Sigmoid colon (tissue), 7 donors: ENCODE data around the gene PCBP1. TPM values are rescaled to one million over a fixed set of nuclear protein-coding genes. Genes with fewer than 3 reads are reported as not detected.
A peak's percentile ranks its signal among the peaks of the same experiment; 100 is the strongest.

Experiments
- DNase-seq: peaks from one replicate; pipeline ENCODE4 v3.0.0-alpha.2; 2019
- H3K27ac ChIP-seq, 4 donors: fragments of 200-600 bp; sonication (generic); one replicate each; pipeline ENCODE4 v1.5.1; 2016 to 2019; ENCODE audit warnings: mild to moderate bottlenecking in 1 of 4
- H3K27me3 ChIP-seq, 3 donors: fragments of 200-600 bp; sonication (generic); one replicate each; pipeline ENCODE4 v1.5.1; 2019; ENCODE audit warnings: mild to moderate bottlenecking in 1 of 3
- H3K36me3 ChIP-seq, 4 donors: fragments of 200-600 bp; sonication (generic); one replicate each; pipeline ENCODE4 v1.5.1; 2016 to 2019
- H3K4me1 ChIP-seq, 4 donors: fragments of 200-600 bp; sonication (generic); one replicate each; pipeline ENCODE4 v1.5.1; 2017 to 2019
- H3K4me3 ChIP-seq, 4 donors: fragments of 200-600 bp; sonication (generic); one replicate each; pipeline ENCODE4 v1.5.1; 2017 to 2019; ENCODE audit warnings: mild to moderate bottlenecking in 2 of 4, moderate library complexity in 1 of 4
- H3K9me3 ChIP-seq, 4 donors: fragments of 200-600 bp in 3 of 4; sonication (generic) in 3 of 4; one replicate each; pipeline versions ENCODE4 v1.5.1 to v1.6.1; 2013 to 2019
- CTCF ChIP-seq, 4 experiments: fragments of 450-650 bp in 3 of 4; fragments of 200-600 bp in 1 of 4; IDR thresholded peaks; one replicate each; pipeline ENCODE4 v1.5.1; 2016 to 2019; ENCODE audit warnings: antibody characterized with exemption in 4 of 4, mild to moderate bottlenecking in 3 of 4, moderate library complexity in 2 of 4
- EP300 ChIP-seq, 4 donors: sonication (generic); formaldehyde crosslinking; IDR thresholded peaks; one replicate each; pipeline ENCODE4 v1.6.1; 2017; ENCODE audit warnings: antibody characterized with exemption in 4 of 4
- POLR2A ChIP-seq, 2 donors: fragments of 450-650 bp; IDR thresholded peaks; one replicate each; pipeline ENCODE4 v1.6.1; 2016; ENCODE audit warnings: antibody characterized with exemption in 2 of 2, mild to moderate bottlenecking in 2 of 2, moderate library complexity in 2 of 2
- POLR2AphosphoS5 ChIP-seq, 4 donors: sonication (generic); formaldehyde crosslinking; IDR thresholded peaks; one replicate each; pipeline ENCODE4 v1.6.1; 2017; ENCODE audit warnings: antibody characterized with exemption in 4 of 4
- WGBS, 2 donors: extraction: QIAGEN DNeasy Blood & Tissue Kit; methylation state at CpG; one replicate each; pipeline ENCODE4 v1.1.7; 2013; 5-methylcytosine and 5-hydroxymethylcytosine counted together
- intact Hi-C: fragments of 100-400 bp; cut with DNase I; formaldehyde crosslinking; loops from one replicate; pipeline ENCODE4 v1.15.1; 2023
- polyA plus RNA-seq, 3 donors: library from polyadenylated mRNA; stranded (reverse); fragments of 200-250 nt; gene quantifications; one replicate each; pipeline ENCODE4 v1.2.3, GENCODE V29; 2013
- total RNA-seq, 4 donors: library from RNA; depleted of rRNA; stranded (reverse); fragments of >200 nt; gene quantifications; one replicate each; pipeline ENCODE4 v1.1.0, GENCODE V29; 2016
- donor health status: healthy with polysubstance abuse.
- donor health status: Bipolar disorder and iron deficiency.
- donor health status: healthy.

The PCBP1 gene
- total and polyA plus RNA-seq, 7 donors, result 178 to 311 (median 186) TPM

GRCh38 chr2:70043252-70043875 lies 43.9 kb upstream of the PCBP1 start:
- Histone ChIP-seq H3K9me3 (no peaks in the 10 kb centered on the region), H3K27me3 (no peaks in the 10 kb centered on the region), H3K27ac (no peak overlapping the region), H3K36me3 (peaks cover 0 to 22% (median 6%) of the 10 kb centered on the region in 4 donors), H3K4me3 (no peak overlapping the region), H3K4me1 (no peaks in the 10 kb centered on the region)
- TF ChIP-seq POLR2A (IDR thresholded peaks at IDR 0.05) (no peak), EP300 (IDR thresholded peaks at IDR 0.05) (peak in 2 of 4 donors; percentile 55 to 72), POLR2AphosphoS5 (IDR thresholded peaks at IDR 0.05) (peak in 2 of 4 donors; percentile 16 to 53), CTCF (IDR thresholded peaks at IDR 0.05) (no peak)
- DNase-seq, result no peak
- intact Hi-C loops, result no loop called here
- WGBS, 2 donors, result 87 to 92% methylated on average over 9 of the region's 9 CpGs

DNA sequence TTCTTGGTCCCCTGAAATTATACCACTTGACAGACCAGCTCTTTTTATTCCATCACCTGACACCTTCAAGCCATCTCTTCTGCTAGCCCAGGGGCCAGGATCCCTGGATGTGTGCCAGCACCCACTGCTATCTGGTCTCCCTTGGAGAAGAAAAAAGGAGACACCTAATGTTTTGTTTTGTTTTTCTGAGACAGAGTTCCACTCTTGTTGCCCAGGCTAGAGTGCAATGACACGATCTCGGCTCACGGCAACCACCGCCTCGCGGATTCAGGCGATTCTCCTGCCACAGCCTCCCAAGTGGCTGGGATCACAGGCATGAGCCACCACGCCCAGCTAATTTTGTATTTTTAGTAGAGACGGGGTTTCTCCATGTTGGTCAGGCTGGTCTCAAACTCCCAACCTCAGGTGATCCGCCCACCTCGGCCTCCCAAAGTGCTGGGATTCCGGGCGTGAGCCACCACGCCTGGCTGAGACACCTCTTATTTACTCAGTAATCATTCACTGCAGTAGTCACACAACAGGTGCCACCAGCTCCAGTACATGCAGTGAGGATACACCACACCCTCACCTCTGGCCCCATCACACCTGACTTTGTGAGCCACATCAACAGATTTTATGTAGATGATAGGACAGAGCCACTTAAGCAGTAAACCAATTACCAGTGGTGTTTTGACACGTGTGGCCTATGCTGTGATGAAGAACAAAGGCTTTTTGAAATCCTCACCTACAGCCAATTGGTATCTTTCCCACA lies 42.8 kb upstream of the PCBP1 start:
- H3K9me3 ChIP-seq, result no peaks in the 10 kb centered on the region
- TF ChIP-seq POLR2AphosphoS5 (IDR thresholded peaks at IDR 0.05) (no peak), EP300 (IDR thresholded peaks at IDR 0.05) (no peak), CTCF (IDR thresholded peaks at IDR 0.05) (no peak), POLR2A (IDR thresholded peaks at IDR 0.05) (no peak)
- H3K27ac ChIP-seq, result no peak overlapping the region
- intact Hi-C loops, result no loop called here
- H3K36me3 ChIP-seq, result peaks cover under 1 to 33% (median 6%) of the 10 kb centered on the region in 4 donors
- DNase-seq, result no peak
- no peaks in the 10 kb centered on the region for H3K27me3 ChIP-seq
- 70 to 84% methylated on average over 15 of the region's 15 CpGs for WGBS, 2 donors
- no peak overlapping the region for H3K4me3 ChIP-seq
- no peaks in the 10 kb centered on the region for H3K4me1 ChIP-seq

DNA sequence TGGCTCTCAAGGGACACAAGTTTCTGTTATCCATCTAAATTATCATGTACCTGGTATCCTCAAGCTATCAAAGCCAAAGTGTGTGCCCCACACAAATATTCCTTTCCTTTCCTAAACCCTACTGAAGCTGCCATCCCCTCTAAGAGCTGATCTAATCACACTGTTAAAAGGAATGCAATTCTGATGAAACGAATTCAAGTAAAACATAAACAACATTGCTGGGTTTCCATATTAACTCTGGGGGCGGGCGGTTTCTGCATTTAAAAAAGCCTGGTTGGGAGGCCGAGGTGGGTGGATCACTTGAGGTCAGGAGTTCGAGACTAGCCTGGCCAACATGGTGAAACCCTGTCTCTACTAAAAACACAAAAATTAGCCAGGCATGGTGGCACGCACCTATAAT lies 41.9 kb upstream of the PCBP1 start:
- Histone ChIP-seq H3K36me3 (peaks cover 2 to 43% (median 9%) of the 10 kb centered on the region in 4 donors), H3K27ac (no peak overlapping the region), H3K27me3 (no peaks in the 10 kb centered on the region), H3K4me1 (no peaks in the 10 kb centered on the region), H3K9me3 (no peaks in the 10 kb centered on the region), H3K4me3 (no peak overlapping the region)
- DNase-seq, result no peak
- TF ChIP-seq EP300 (IDR thresholded peaks at IDR 0.05), result no peak
- no peak for TF ChIP-seq POLR2A (IDR thresholded peaks at IDR 0.05)
- no peak for TF ChIP-seq POLR2AphosphoS5 (IDR thresholded peaks at IDR 0.05)
- TF ChIP-seq CTCF (IDR thresholded peaks at IDR 0.05), result no peak
- intact Hi-C loops, result no loop called here
- WGBS, 2 donors, result 95 to 96% methylated on average over 6 of the region's 6 CpGs

GRCh38 chr2:70045932-70046331 lies 41.3 kb upstream of the PCBP1 start:
- H3K36me3 ChIP-seq, result peaks cover 2 to 48% (median 10%) of the 10 kb centered on the region in 4 donors

More at GRCh38 chr2:70045932-70046331, 41.3 kb upstream of the PCBP1 start:
- Histone ChIP-seq H3K4me3 (no peak overlapping the region), H3K27me3 (no peaks in the 10 kb centered on the region), H3K9me3 (no peaks in the 10 kb centered on the region), H3K27ac (peak overlapping the region in 1 of 4 donors; percentile 4), H3K4me1 (no peaks in the 10 kb centered on the region)
- WGBS, 2 donors, result 93 to 96% methylated on average over 2 of the region's 2 CpGs
- DNase-seq, result no peak
- TF ChIP-seq POLR2AphosphoS5 (IDR thresholded peaks at IDR 0.05), result no peak
- TF ChIP-seq CTCF (IDR thresholded peaks at IDR 0.05), result no peak
- TF ChIP-seq POLR2A (IDR thresholded peaks at IDR 0.05), result no peak
- no peak for TF ChIP-seq EP300 (IDR thresholded peaks at IDR 0.05)
- intact Hi-C loops, result no loop called here
